Common myeloid progenitor, CD34-positive (primary cell): ENCODE data around the gene CCDC83.
"Not testable (repeated sequence)": the region's sequence is repeated elsewhere in the genome, so short reads cannot be mapped to it uniquely, and the experiment has no call there.

ENCODE experiments used
- CTCF ChIA-PET: fragments of 350-600 bp; sonication (Branson Sonifier 250); formaldehyde crosslinking; loops from one replicate; lab custom pipeline; 2021; ENCODE audit warnings: antibody characterized with exemption; lab: Charles Lee
- POLR2A ChIA-PET: fragments of 350-600 bp; sonication (Branson Sonifier 250); formaldehyde crosslinking; loops from one replicate; lab custom pipeline; 2021; ENCODE audit warnings: antibody characterized with exemption; lab: Charles Lee
- DNase-seq, 3 donors: peaks; one replicate each; pipeline versions ENCODE4 v3.0.0 to v3.0.0-alpha.2; 2013
- H3K27ac ChIP-seq, 2 experiments: 1 replicate in 1 of 2; 2 replicates in 1 of 2; pipeline ENCODE4 v1.7.0; 2013; ENCODE audit warnings: inconsistent platforms in 2 of 2, low read length in 2 of 2, mild to moderate bottlenecking in 2 of 2, low read depth in 1 of 2, moderate library complexity in 1 of 2; ENCODE audit not compliant: severe bottlenecking in 2 of 2, insufficient read depth in 1 of 2, poor library complexity in 1 of 2
- H3K27me3 ChIP-seq, 5 experiments: replicated peaks in 2 of 5; 1 replicate in 3 of 5; 2 replicates in 2 of 5; pipeline versions ENCODE4 v1.6.1 to v1.7.0; 2013; ENCODE audit warnings: low read length in 4 of 5, mild to moderate bottlenecking in 2 of 5, moderate library complexity in 2 of 5, inconsistent platforms in 1 of 5; ENCODE audit not compliant: insufficient read depth in 5 of 5, control insufficient read depth in 4 of 5
- H3K36me3 ChIP-seq, 4 experiments: 1 replicate in 2 of 4; 2 replicates in 2 of 4; pipeline versions ENCODE4 v1.6.1 to v1.7.0; 2013; ENCODE audit warnings: low read length in 3 of 4, control low read depth in 1 of 4, mild to moderate bottlenecking in 1 of 4; ENCODE audit not compliant: control insufficient read depth in 4 of 4, insufficient read depth in 4 of 4
- H3K4me1 ChIP-seq, 4 experiments: 1 replicate in 3 of 4; 2 replicates in 1 of 4; pipeline versions ENCODE4 v1.6.1 to v1.7.1; 2013; ENCODE audit warnings: low read length in 3 of 4, mild to moderate bottlenecking in 3 of 4, control low read depth in 1 of 4, inconsistent platforms in 1 of 4, moderate library complexity in 1 of 4; ENCODE audit not compliant: control insufficient read depth in 4 of 4, insufficient read depth in 4 of 4; ENCODE audit errors: control extremely low read depth in 1 of 4
- H3K4me3 ChIP-seq, 7 experiments: 1 replicate in 4 of 7; 2 replicates in 3 of 7; pipeline versions ENCODE4 v1.5.1 to v1.7.0; 2013; ENCODE audit warnings: mild to moderate bottlenecking in 7 of 7, low read length in 6 of 7, moderate library complexity in 6 of 7, inconsistent platforms in 2 of 7, low read depth in 2 of 7, control low read depth in 1 of 7; ENCODE audit not compliant: insufficient read depth in 4 of 7, control insufficient read depth in 1 of 7; ENCODE audit errors: extremely low read depth in 1 of 7
- H3K9me3 ChIP-seq, 5 experiments: 1 replicate in 4 of 5; 2 replicates in 1 of 5; pipeline versions ENCODE4 v1.6.1 to v1.7.1; 2013; ENCODE audit warnings: low read length in 4 of 5, mild to moderate bottlenecking in 2 of 5, inconsistent platforms in 1 of 5, low read depth in 1 of 5, moderate library complexity in 1 of 5; ENCODE audit not compliant: control insufficient read depth in 4 of 5, insufficient read depth in 2 of 5; ENCODE audit errors: control extremely low read depth in 1 of 5
- WGBS: methylation state at CpG from one replicate; pipeline ENCODE4 v1.1.5; 2013; ENCODE audit not compliant: insufficient coverage; 5-methylcytosine and 5-hydroxymethylcytosine counted together

CCDC83 gene

GRCh38 chr11:85950317-85951048 lies 95.3 kb downstream of the CCDC83 start:
- H3K36me3 ChIP-seq = peaks cover 6 to 18% (median 13%) of the 10 kb centered on the region in 4 experiments
- ChIA-PET CTCF (interaction anchor here (1.5 kb wide), 1 partner anchor 341 kb away, joined by 5 read pairs; no protein-coding TSS in a partner anchor), POLR2A (no interaction called here)
- H3K27me3 ChIP-seq = no peaks in the 10 kb centered on the region
- 95% methylated on average over 6 of the region's 8 CpGs for WGBS
- no peak for DNase-seq
- peaks cover 0 to 12% (median 2%) of the 10 kb centered on the region in 5 experiments for H3K9me3 ChIP-seq
- H3K4me3 ChIP-seq = no peak overlapping the region
- H3K4me1 ChIP-seq = peaks cover 0 to 5% (median 0%) of the 10 kb centered on the region in 4 experiments
- no peak overlapping the region for H3K27ac ChIP-seq

GRCh38 chr11:85951049-85951405 lies 95.8 kb downstream of the CCDC83 start:
- 98% methylated on average over 3 of the region's 4 CpGs for WGBS
- DNase-seq = no peak
- Histone ChIP-seq H3K9me3 (peaks cover 0 to 7% (median 2%) of the 10 kb centered on the region in 5 experiments), H3K4me1 (peaks cover 0 to 5% (median 0%) of the 10 kb centered on the region in 4 experiments), H3K27ac (no peak overlapping the region), H3K36me3 (peaks cover 7 to 23% (median 17%) of the 10 kb centered on the region in 4 experiments), H3K27me3 (no peaks in the 10 kb centered on the region), H3K4me3 (no peak overlapping the region)
- ChIA-PET POLR2A (interaction anchor here (0.6 kb wide), 1 partner anchor 28 kb away, joined by 3 read pairs; no protein-coding TSS in a partner anchor), CTCF (interaction anchor here (0.8 to 1.5 kb wide), 2 partner anchors 339 to 341 kb away, joined by 3 to 5 read pairs; no protein-coding TSS in a partner anchor)

GRCh38 chr11:85951428-85952107 lies 96.4 kb downstream of the CCDC83 start:
- ChIA-PET POLR2A (interaction anchor here (0.6 kb wide), 1 partner anchor 28 kb away, joined by 3 read pairs; no protein-coding TSS in a partner anchor), CTCF (interaction anchor here (0.8 to 1.5 kb wide), 2 partner anchors 338 to 340 kb away, joined by 3 to 5 read pairs; no protein-coding TSS in a partner anchor)
- H3K4me3 ChIP-seq = no peak overlapping the region
- H3K36me3 ChIP-seq = peaks cover 13 to 28% (median 23%) of the 10 kb centered on the region in 4 experiments
- peaks cover 0 to 5% (median 0%) of the 10 kb centered on the region in 4 experiments for H3K4me1 ChIP-seq
- no peak for DNase-seq
- H3K27ac ChIP-seq = no peak overlapping the region
- 100% methylated on average over 2 of the region's 3 CpGs for WGBS
- H3K27me3 ChIP-seq = no peaks in the 10 kb centered on the region
- H3K9me3 ChIP-seq = peaks cover 0 to 7% (median 2%) of the 10 kb centered on the region in 5 experiments

- H3K9me3 ChIP-seq, DNase-seq, H3K27me3 ChIP-seq, POLR2A ChIA-PET, CTCF ChIA-PET, H3K4me1 ChIP-seq, H3K4me3 ChIP-seq, H3K27ac ChIP-seq: not testable (repeated sequence)
- peaks cover 14 to 33% (median 25%) of the 10 kb centered on the region in 4 experiments for H3K36me3 ChIP-seq
- no CpG with 5 or more reads among the region's 7 CpGs for WGBS
These were observed 96.9 kb downstream of the CCDC83 start for GRCh38 chr11:85952108-85952485.

- Histone ChIP-seq H3K9me3 (peaks cover 0 to 7% (median 2%) of the 10 kb centered on the region in 5 experiments), H3K36me3 (peaks cover 22 to 48% (median 31%) of the 10 kb centered on the region in 4 experiments), H3K27me3 (no peaks in the 10 kb centered on the region), H3K27ac (no peak overlapping the region), H3K4me3 (no peak overlapping the region), H3K4me1 (no peaks in the 10 kb centered on the region)
- WGBS = 90% methylated on average over 2 of the region's 2 CpGs
- ChIA-PET POLR2A (no interaction called here), CTCF (interaction anchor here (1.1 to 1.5 kb wide), 3 partner anchors 11 to 340 kb away, joined by 3 to 4 read pairs (median 3); no protein-coding TSS in a partner anchor)
- no peak for DNase-seq
These were observed 98.4 kb downstream of the CCDC83 start for GRCh38 chr11:85953491-85954143.

GRCh38 chr11:85955531-85955930 lies 100.3 kb downstream of the CCDC83 start:
- Histone ChIP-seq H3K36me3 (peaks cover 31 to 64% (median 40%) of the 10 kb centered on the region in 4 experiments), H3K4me1 (no peaks in the 10 kb centered on the region), H3K9me3 (peaks cover 0 to 7% (median 2%) of the 10 kb centered on the region in 5 experiments), H3K27ac (no peak overlapping the region), H3K27me3 (no peaks in the 10 kb centered on the region), H3K4me3 (no peak overlapping the region)
- WGBS = 100% methylated on average over 1 of the region's 1 CpG
- CTCF ChIA-PET = interaction anchor here (0.7 to 1.4 kb wide), 2 partner anchors 12 to 56 kb away, joined by 3 to 5 read pairs; no protein-coding TSS in a partner anchor
- POLR2A ChIA-PET = no interaction called here
- no peak for DNase-seq
